ENCODE measurements around the gene NKX6-2.
"Not testable (repeated sequence)": the region's sequence is repeated elsewhere in the genome, so short reads cannot be mapped to it uniquely, and the experiment has no call there.

The NKX6-2 gene

GRCh38 chr10:132746801-132747625, 38.9 kb downstream of the NKX6-2 start:
- Histone ChIP-seq H3K27ac (no peak overlapping the region), H3K4me3 (no peak overlapping the region)
- DNase-seq (ENCODE audit: low spot score), result no peak
- TF ChIP-seq, protein P1, sequence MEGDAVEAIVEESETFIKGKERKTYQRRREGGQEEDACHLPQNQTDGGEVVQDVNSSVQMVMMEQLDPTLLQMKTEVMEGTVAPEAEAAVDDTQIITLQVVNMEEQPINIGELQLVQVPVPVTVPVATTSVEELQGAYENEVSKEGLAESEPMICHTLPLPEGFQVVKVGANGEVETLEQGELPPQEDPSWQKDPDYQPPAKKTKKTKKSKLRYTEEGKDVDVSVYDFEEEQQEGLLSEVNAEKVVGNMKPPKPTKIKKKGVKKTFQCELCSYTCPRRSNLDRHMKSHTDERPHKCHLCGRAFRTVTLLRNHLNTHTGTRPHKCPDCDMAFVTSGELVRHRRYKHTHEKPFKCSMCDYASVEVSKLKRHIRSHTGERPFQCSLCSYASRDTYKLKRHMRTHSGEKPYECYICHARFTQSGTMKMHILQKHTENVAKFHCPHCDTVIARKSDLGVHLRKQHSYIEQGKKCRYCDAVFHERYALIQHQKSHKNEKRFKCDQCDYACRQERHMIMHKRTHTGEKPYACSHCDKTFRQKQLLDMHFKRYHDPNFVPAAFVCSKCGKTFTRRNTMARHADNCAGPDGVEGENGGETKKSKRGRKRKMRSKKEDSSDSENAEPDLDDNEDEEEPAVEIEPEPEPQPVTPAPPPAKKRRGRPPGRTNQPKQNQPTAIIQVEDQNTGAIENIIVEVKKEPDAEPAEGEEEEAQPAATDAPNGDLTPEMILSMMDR (IDR thresholded peaks at IDR 0.05), result no peak

GRCh38 chr10:132746386-132746785, 39.6 kb downstream of the NKX6-2 start:
- Histone ChIP-seq H3K4me3 (no peak overlapping the region), H3K27ac (no peak overlapping the region)
- no peak for DNase-seq (ENCODE audit: low spot score)
- TF ChIP-seq, protein P1 (IDR thresholded peaks at IDR 0.05), result no peak

- no peak for DNase-seq (ENCODE audit: low spot score)
Measured at GRCh38 chr10:132745971-132746370, 40.0 kb downstream of the NKX6-2 start.

DNA sequence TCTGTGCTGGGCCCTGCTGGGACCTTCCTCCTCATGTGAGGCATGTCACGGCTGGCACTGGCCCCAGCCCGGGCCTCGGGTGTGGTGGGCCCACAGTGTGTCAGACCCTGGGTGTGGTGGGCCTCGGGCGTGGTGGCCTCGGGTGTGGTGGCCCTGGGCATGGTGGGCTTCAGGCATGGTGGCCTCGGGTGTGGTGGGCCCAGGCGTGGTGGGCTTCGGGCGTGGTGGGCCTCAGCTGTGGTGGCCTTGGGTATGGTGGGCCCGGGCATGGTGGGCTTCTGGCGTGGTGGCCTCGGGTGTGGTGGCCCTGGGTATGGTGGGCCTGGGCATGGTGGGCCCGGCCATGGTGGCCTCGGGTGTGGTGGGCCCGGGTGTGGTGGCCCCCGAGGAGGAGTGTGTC, 40.4 kb downstream of the NKX6-2 start:
- H3K4me3 ChIP-seq, result no peak overlapping the region
- no peak overlapping the region for H3K27ac ChIP-seq
- DNase-seq (ENCODE audit: low spot score), result no peak
- TF ChIP-seq, protein P1 (IDR thresholded peaks at IDR 0.05), result no peak

More at GRCh38 chr10:132745971-132746370, 40.0 kb downstream of the NKX6-2 start:
- Histone ChIP-seq H3K27ac (no peak overlapping the region), H3K4me3 (no peak overlapping the region)
- TF ChIP-seq, protein P1 (IDR thresholded peaks at IDR 0.05), result no peak

DNA sequence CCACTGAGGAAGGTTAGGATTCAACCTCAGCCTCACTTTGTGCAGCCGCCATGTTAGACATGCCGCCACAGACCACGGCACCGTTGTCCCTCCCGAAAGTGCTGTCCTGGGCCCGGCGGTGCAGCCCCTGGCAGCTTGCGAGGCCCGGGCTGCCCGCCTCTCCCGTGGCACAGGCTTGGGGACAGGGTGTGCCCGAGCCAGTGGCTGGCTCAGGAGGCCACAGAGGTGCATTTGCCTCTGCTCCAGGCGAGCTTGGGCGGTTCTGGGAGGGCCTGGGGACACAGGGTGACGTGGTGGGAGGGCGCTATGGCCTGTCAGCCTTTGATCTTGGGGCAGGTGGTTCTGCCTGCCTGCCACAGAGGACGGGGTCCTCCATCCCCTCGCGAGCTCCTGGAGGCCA, 41.1 kb downstream of the NKX6-2 start:
- DNase-seq (ENCODE audit: low spot score), result no peak
- no peak overlapping the region for H3K4me3 ChIP-seq
- H3K27ac ChIP-seq, result no peak overlapping the region
- TF ChIP-seq, protein P1 (IDR thresholded peaks at IDR 0.05), result no peak

DNA sequence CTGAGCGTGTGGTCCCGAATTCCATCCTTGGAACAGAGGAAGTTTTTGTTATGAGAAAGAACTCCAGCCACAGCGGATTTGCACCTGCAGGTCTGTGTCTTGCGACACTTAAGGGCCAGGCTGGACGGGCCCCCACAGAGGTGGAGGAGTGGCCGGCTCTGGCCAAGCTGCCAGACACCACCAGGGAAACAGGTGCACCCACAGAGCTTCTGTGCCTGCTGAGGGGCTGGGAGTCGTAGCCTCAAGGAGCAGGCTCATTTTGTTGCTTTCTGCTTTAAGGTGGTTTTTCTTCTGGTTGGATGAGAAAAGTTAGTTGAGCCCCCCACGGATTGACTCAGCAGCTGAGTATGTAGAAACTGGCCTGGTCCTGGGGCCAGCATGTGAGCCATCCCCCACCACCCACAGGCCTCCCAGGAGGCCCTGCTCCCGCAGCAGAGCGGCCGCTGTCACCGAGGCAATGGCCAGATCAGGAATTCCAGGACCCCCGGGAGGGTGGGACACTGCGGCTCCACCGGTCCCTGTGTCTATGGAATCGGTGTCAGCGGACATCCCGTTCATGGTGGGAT, 41.9 kb downstream of the NKX6-2 start:
- H3K4me3 ChIP-seq, result no peak overlapping the region
- TF ChIP-seq, protein P1 (IDR thresholded peaks at IDR 0.05), result no peak
- no peak overlapping the region for H3K27ac ChIP-seq
- no peak for DNase-seq (ENCODE audit: low spot score)

- not testable (repeated sequence) for DNase-seq (ENCODE audit: low spot score); H3K27ac ChIP-seq; H3K4me3 ChIP-seq
Measured at GRCh38 chr10:132743196-132743924, 42.6 kb downstream of the NKX6-2 start.

All from coronary artery (tissue), 2 donors.